Activated CD8-positive, alpha-beta memory T cell treated with anti-CD3 and anti-CD28 coated beads for 36 hours (primary cell): Measurements from ENCODE around the gene GCH1. TPM values are rescaled to one million over a fixed set of nuclear protein-coding genes. Genes with fewer than 3 reads are reported as not detected.
"Not testable (repeated sequence)": the region's sequence is repeated elsewhere in the genome, so short reads cannot be mapped to it uniquely, and the experiment has no call there.

ENCODE experiments used
- CTCF ChIA-PET: fragments of 350-600 bp; sonication (Branson Sonifier 250); formaldehyde crosslinking; loops from one replicate; lab custom pipeline; 2021; ENCODE audit warnings: antibody characterized with exemption; lab: Charles Lee
- POLR2A ChIA-PET: fragments of 350-600 bp; sonication (Branson Sonifier 250); formaldehyde crosslinking; loops from one replicate; lab custom pipeline; 2021; ENCODE audit warnings: antibody characterized with exemption; lab: Charles Lee
- total RNA-seq, 2 experiments: library from RNA; stranded (reverse); gene quantifications; one replicate each; pipeline ENCODE4 v1.2.3, GENCODE V29; 2021

Gene GCH1
- total RNA-seq, 2 experiments from 2014 or later = 29.7 to 32.5 TPM

DNA sequence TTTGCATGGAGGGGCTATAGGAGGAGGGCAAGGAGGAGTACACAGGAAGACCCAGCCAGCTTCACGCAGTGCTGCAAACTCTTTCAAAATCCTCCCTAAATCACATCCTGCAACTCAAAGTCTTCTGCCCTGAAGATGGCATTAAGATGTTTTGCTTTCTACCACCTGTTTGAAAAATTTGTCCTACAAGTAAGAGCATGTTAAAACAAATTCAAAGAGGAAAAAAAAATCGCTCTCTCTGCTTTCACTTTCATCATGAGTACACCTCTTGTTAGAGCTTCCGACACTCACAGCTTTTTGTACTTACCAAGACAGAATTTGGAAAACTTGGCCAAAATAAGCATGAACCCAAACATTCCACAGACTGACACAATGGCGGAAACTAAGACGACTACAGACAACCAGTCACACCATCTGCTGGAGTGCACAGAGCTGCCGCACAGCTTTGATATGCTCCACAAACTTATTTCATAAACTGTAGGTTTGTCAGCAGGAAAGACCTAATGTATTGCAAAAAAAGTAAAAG, 21.3 kb downstream of the GCH1 start:
- ChIA-PET CTCF (interaction anchor here (1.0 to 1.9 kb wide), 3 partner anchors 18 to 108 kb away, joined by 3 to 13 read pairs (median 4); partner anchors contain the start of gene GCH1), POLR2A (interaction anchor here (0.7 to 1.4 kb wide), 2 partner anchors 11 to 19 kb away, joined by 3 to 8 read pairs; no protein-coding TSS in a partner anchor)

DNA sequence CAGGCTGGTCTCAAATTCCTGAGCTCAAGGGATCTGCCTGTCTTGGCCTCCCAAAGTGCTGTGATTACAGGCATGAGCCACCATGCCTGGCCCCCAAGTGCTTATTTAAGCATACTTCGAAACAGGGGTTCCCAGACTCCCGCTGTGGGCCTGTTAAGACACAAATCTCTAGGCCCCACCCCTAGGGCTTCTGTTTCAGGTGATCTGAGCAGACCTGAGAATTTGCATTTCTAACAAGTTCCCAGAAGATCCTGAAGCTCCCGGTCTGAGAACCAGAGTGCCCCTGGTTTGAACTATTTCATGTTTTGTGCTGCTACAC, 25.0 kb downstream of the GCH1 start:
- ChIA-PET POLR2A (no interaction called here), CTCF (no interaction called here)

DNA sequence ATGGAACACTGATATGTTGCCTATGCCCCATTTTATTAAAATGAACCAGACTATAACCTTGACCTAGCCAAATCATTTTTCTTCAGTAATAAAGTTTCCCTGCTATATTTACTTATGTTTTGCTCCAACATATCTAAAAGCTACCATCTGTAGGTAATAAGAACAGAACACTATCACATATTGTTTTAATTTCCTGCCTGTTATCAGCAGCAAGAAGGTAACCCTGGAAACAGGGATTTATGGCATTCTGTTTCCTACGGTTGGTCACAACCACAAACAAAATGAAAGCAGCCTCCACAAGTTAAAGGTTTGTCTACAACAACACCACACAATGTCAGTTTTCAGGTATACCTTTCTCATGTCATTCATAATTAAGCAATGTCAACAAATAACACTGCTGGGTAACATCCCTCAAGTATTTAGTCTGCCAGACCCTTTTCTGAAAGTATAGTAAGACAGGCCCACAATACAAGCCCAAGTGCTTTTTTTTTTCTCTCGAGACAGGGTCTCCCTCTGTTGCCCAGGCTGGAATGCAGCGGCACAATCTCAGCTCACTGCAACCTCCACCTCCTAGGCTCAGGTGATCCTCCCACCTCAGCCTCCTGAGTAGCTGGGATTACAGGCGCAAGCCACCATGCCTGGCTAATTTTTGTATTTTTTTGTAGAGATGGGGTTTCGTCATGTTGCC, 25.5 kb downstream of the GCH1 start:
- ChIA-PET CTCF (no interaction called here), POLR2A (no interaction called here)

DNA sequence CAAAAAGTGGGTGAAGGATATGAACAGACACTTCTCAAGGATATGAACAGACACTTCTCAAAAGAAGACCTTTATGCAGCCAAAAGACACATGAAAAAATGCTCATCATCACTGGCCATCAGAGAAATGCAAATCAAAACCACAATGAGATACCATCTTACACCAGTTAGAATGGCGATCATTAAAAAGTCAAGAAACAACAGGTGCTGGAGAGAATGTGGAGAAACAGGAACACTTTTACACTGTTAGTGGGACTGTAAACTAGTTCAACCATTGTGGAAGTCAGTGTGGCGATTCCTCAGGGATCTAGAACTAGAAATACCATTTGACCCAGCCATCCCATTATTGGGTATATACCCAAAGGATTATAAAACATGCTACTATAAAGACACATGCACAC, 27.0 kb downstream of the GCH1 start:
- CTCF ChIA-PET, POLR2A ChIA-PET: not testable (repeated sequence)

DNA sequence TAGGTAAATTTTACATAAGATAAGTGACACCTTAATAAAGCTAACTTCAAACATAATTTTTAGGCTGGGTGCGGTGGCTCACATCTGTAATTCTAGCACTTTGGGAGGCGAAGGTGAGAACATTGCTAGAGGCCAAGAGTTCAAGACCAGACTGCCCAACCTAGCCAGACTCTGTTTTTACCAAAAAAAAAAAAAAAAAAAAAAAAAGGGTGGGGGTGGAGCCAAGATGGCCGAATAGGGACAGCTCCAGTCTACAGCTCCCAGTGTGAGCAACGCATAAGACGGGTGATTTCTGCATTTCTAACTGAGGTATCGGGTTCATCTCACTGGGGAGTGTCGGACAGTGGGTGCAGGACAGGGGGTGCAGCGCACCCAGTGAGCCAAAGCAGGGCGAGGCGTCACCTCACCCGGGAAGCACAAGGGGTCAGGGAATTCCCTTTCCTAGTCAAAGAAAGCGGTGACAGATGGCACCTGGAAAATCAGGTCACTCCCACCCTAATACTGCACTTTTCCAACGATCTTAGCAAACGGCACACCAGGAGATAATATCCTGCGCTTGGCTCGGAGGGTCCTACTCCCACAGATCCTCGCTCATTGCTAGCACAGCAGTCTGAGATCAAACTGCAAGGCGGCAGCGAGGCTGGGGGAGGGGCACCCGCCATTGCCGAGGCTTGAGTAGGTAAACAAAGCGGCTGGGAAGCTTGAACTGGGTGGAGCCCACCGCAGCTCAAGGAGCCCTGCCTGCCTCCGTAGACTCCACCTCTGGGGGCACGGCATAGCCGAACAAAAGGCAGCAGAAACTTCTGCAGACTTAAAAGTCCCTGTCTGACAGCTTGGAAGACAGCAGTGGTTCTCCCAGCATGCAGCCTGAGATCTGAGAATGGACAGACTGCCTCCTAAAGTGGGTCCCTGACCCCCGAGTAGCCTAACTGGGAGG, 32.2 kb downstream of the GCH1 start:
- CTCF ChIA-PET = not testable (repeated sequence)
- POLR2A ChIA-PET = interaction anchor here (0.8 kb wide), 1 partner anchor 11 kb away, joined by 8 read pairs; no protein-coding TSS in a partner anchor

DNA sequence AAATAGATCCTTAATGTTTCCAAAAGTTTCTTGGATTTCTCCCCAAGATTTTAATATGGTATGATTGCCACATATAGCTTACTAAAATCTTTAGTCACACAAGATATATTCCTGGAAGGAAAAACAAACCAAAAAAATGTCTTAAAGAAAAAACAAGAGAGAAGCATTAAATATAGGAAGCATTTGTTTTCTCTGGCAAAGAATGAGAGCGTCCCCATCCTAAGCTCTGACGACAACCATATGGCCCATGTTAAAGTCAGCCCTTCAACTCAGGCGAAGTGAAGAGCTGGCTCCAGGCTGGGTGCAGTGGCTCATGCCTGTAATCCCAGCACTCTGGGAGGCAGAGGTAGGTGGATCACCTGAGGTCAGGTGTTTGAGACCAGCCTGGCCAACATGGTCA, 35.6 kb downstream of the GCH1 start:
- ChIA-PET POLR2A (interaction anchor here (0.6 kb wide), 1 partner anchor 358 kb away, joined by 6 read pairs; no protein-coding TSS in a partner anchor), CTCF (no interaction called here)

DNA sequence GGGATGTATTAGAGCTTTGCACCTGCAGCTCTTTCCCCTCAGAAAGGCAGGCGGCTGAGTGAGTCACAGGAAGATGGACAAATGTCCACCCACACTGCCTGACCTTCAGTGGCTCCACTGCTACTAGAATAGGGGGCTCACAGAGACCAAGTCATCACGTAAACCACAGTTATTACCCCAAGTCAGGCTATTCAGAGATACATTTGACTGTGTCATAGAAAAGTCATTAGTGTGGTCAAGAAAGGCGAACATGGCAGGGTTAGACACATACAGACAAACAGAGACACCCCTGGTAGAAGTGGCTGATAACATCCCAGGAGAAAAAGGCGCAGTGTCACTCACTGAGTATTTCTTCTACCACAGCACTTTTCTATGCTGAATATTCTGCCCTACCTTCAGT, 36.0 kb downstream of the GCH1 start:
- ChIA-PET POLR2A (no interaction called here), CTCF (interaction anchor here (0.6 kb wide), 1 partner anchor 90 kb away, joined by 3 read pairs; no protein-coding TSS in a partner anchor)

DNA sequence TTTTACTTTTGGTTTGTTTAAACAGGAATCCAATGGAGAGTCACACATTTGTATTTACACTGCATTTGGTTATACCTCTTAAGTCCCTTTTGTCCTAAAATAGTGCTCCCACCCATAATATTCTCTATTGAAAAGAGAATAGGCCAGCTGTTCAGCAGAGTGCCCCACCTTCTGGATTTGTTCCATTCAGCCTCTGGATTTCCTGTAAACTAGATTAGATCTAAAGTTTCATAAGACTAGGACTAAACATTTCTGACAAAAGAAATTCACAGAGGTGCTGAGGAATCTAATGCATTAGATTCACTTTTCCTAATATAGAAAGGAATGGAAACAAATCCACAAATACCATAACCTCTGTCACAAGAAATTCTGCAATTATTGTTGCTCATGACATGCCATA, 38.1 kb downstream of the GCH1 start:
- CTCF ChIA-PET = no interaction called here
- POLR2A ChIA-PET = no interaction called here

DNA sequence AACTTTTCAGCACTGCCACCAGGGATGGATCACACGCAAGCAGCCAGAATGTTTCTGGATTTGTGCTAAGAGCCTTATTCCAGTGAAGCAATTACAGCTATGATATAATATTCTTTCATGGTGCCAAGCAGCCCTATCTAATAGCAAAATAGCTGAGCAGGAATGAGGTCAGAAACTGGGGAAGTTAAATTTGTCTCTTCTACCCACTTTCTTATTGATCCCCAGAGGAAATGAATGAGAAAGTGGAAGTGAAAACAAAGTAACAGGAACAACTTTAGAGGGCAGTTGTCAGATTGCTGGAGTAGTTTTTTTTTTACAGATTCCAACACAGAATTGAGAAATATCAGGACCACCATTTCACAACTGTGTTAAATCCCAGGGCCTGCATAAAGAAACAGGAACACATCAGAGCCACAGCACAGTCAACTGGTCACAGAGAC, 44.8 kb downstream of the GCH1 start:
- ChIA-PET CTCF (no interaction called here), POLR2A (no interaction called here)

DNA sequence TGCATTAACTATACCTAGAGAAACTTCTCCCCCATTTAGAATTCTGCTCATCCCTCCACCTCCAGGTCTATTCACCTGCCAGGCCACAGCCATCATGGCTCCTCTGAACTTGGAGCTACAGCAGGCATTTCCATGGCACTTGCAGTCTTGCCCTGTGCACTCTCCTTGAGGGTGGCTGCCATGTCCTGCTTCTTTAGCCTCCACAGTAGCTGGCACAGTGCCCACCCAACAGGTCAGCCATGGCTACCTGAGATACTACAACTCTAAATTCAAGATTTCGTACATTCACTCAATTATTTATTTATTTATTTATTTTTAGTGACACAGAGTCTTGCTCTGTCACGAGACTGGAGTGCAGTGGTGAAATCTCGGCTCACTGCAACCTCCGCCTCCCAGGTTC, 46.5 kb downstream of the GCH1 start:
- ChIA-PET POLR2A (no interaction called here), CTCF (no interaction called here)

DNA sequence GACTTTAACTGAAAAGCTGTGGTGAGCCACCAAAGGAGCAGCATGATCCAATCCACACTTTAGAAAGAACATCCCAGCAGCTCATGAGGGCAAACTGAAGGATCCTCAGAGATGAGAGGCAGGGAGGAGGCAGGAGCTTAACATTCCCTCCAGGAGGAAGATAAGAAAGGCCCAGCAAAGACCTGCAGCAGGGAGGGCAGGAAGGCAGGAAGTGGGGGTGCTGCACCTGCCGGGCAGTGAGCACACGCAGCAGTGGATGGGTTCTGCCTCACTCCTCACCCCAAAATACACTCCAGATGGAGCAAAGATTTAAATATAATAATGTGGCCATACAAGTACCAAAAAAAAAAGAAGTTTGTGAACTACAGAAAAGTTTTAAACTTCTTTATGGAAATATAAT, 48.4 kb downstream of the GCH1 start:
- ChIA-PET CTCF (interaction anchor here (1.4 kb wide), 1 partner anchor 290 kb away, joined by 3 read pairs; no protein-coding TSS in a partner anchor), POLR2A (no interaction called here)

DNA sequence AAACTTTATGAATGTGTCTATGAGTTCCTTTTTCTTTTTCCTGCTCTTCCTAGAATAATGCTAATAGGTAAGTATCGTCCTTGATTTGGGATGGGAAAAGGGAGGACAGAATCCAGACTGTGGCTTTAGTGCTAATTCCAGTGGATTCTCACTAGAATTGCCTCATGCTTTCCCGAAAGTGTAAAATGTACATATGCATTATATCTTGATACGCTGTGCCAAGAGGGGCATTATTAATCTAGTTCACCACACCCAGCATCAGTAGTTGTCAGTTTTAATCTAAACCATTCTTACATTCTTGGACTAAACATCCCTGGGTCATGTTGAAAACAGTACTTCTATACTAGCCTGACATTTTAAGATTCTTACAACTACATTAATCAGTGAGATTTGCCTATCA, 49.3 kb downstream of the GCH1 start:
- POLR2A ChIA-PET = no interaction called here
- CTCF ChIA-PET = interaction anchor here (1.4 kb wide), 2 partner anchors 28 to 289 kb away, joined by 3 read pairs; no protein-coding TSS in a partner anchor

DNA sequence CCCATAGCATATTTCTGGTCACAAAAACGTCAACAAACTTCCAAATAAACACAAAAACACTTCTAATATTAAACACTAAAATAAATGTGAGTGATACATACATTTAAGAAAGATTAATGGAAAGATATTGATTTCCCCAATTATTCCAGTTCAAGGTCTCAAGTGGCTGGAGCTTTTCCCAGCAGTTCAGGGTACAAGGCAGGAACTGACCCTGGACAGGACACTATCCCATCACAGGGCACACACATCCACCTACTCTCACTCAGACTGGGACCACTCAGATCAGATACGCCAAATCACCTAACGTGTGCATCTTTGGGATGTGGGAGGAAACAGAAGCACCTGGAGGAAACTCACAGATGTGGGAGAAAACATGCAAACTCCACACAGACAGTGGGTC, 50.4 kb downstream of the GCH1 start:
- CTCF ChIA-PET = interaction anchor here (1.4 kb wide), 1 partner anchor 26 kb away, joined by 3 read pairs; no protein-coding TSS in a partner anchor
- POLR2A ChIA-PET = no interaction called here

DNA sequence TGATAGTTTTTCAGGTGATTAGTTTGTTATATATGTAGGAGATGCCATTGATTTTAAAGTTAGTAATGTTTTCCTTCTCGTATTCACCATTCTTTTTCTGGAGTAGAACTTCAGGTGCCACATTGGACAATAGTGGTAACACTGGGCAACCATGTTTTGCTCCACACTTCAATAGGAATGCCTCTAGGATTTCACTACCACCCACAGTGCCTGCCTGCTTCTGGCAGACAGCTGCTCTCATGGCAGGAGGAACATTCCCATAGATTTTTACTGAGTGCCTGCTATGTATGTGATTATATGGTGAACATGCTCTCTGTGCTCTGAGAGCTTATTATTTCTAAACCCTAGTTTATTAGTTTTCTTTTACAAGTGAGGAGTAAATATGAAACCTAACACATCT, 53.7 kb downstream of the GCH1 start:
- ChIA-PET POLR2A (interaction anchor here (0.7 kb wide), 1 partner anchor 336 kb away, joined by 3 read pairs; no protein-coding TSS in a partner anchor), CTCF (no interaction called here)

DNA sequence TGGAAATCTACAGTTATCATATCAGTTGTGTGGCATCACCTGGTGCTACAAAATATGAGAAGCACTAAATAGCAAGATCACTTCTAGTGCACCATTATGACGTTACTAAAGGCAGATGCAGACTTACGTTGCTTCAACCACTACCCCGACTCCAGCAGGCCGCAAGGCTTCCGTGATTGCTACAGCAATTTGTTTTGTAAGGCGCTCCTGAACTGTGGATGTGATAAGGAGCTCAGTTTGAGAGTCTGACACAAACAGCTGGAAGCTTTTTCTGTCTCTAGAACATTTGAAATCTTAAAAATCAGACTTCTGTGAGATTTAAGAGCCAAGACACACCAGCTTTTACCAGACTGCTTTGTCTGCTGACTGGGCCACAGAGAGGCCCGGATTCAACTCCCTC, 57.0 kb downstream of the GCH1 start:
- ChIA-PET POLR2A (no interaction called here), CTCF (no interaction called here)

DNA sequence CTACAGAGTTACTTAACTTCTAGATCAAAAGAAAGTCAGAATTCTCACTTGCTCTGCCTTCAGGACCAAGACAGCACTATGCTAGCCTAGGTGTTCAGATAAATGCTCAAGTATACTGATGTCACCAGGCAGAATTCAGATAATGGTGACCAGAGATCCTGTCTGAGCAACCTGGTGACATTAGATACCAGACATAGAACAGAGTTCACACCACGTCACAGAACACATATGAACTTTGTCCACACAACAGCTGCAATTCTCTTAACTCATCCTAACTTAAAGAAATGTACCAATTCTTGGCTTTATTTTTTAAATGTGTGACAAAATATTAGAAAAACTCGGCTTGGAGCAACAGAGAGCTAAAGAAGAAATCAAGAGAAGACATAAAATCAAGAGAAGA, 58.1 kb downstream of the GCH1 start:
- POLR2A ChIA-PET = no interaction called here
- CTCF ChIA-PET = no interaction called here

DNA sequence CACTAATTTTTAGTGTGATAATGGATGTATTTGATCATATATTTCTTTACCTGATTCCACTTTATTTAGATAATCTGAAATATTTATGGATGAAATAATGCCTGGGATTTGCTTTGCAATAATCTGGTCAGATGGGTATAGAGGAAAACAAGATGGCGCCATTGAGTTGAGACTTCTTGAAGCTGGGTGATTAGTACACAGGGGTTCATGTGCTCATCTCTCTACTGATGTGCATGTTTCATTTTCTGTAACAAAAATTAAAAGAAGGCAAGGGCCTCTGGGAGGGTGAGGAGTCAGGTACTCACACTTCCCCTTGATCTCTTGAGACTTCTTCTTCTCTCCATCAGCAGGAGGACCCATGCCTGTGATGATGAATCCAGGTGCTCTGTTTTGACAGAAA, 61.8 kb downstream of the GCH1 start:
- ChIA-PET POLR2A (no interaction called here), CTCF (interaction anchor here (1.0 kb wide), 1 partner anchor 10 kb away, joined by 3 read pairs; no protein-coding TSS in a partner anchor)

DNA sequence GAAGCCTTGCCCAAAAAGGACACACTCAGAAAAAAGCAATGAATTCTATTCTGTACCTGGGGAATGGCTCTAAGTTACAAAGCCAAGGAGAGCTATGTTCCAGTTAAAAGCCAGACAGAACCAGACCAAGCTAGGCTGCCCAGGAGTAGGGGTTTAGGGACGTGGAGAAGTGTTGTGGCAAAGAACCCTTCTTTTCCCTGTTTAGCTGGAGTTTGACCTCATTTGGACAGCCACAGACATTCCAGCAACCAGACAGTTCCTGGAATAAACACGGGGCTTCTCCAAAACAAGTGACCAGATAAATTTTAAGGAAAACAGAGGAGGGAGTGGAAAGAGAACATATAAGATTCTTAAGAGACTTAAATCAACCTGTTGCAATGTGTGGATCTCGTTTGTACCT, 62.3 kb downstream of the GCH1 start:
- CTCF ChIA-PET = interaction anchor here (1.0 kb wide), 1 partner anchor 9 kb away, joined by 3 read pairs; no protein-coding TSS in a partner anchor
- POLR2A ChIA-PET = no interaction called here

DNA sequence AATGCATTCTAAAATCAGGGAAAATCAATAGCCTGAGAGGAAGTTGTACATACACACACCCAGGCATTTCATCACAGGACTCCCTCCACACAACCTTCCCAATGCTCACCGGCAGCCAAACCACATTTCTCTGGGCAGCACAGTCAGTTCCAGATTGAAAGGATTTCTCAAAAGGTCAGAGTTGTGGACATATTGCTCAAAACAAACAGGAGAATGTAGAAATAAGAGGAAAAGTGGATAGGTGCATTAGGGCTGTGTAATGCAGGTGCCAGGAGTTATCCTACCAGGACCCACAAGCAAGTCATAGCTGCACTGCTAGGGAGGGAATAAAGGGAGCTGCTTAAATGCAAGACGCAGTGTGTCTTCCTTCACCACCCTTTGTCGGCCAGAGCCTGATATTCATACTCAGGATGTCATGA, 62.9 kb downstream of the GCH1 start:
- ChIA-PET POLR2A (no interaction called here), CTCF (interaction anchor here (1.0 kb wide), 1 partner anchor 9 kb away, joined by 3 read pairs; no protein-coding TSS in a partner anchor)
